Activated CD4-positive, alpha-beta T cell treated with anti-CD3 and anti-CD28 coated beads, Interleukin-2, Interleukin-4, amounts not matched to agents 100 ng/mL and 50 ng/mL, durations not matched to agents 16 hours and 8 hours (primary cell): ENCODE data around the gene TXLNA.

Source experiments
- DNase-seq: peaks from one replicate; pipeline ENCODE4 v3.0.0-alpha.2; 2020; ENCODE audit warnings: low spot score

Gene TXLNA

DNA sequence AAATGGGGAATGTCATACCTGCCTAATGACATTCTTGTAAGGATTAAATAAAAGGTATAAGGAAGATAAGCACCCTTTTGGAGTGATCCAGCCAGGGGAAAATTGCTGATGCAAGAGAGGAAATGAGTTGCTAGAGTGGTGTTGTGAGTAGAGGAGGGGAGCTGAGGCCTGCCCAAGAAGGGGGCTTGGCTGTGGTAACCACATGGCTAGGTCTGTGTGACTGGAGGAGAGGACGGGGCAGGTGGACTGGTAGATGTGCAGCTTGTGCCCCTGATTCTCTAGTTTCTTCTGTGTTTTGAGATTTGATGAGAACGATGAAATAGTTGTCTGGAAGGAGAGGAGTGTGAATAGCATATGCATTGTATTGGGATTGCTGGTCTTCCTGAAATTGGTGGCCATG, 6.6 kb downstream of the TXLNA start:
- no peak for DNase-seq

DNA sequence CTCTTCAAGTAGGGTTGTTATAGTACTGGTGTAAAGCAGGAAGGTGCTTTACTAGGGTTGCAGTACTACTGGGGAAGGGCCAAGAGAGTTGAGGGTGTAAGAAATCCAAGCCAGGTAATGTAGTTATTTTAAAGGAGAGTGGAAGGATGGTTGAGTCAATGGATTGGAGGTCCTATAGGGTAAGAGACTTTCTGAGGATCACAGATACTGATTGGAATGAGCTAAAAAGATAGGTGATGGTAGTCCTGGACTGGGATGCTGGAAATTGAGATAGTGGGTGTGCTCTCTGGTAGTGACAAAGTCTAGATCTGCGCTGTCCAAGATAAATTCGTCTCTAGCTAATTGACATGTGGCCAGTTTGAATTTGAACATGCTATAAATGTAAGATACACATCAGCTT, 7.0 kb downstream of the TXLNA start:
- no peak for DNase-seq

DNA sequence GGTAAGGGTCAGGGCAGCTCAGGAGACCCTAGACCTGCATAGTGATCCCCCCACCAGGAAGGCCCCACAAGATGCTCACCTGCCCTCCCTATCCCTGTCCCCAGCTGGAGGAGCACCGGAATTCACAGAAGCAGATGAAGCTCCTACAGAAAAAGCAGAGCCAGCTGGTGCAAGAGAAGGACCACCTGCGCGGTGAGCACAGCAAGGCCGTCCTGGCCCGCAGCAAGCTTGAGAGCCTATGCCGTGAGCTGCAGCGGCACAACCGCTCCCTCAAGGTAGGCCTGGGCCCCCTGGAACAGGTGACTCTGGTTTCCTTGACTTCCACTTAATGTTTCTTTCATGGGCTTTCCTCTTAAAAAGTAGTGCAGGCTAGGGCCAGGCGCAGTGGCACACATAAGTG, 8.4 kb downstream of the TXLNA start:
- DNase-seq = no peak

DNA sequence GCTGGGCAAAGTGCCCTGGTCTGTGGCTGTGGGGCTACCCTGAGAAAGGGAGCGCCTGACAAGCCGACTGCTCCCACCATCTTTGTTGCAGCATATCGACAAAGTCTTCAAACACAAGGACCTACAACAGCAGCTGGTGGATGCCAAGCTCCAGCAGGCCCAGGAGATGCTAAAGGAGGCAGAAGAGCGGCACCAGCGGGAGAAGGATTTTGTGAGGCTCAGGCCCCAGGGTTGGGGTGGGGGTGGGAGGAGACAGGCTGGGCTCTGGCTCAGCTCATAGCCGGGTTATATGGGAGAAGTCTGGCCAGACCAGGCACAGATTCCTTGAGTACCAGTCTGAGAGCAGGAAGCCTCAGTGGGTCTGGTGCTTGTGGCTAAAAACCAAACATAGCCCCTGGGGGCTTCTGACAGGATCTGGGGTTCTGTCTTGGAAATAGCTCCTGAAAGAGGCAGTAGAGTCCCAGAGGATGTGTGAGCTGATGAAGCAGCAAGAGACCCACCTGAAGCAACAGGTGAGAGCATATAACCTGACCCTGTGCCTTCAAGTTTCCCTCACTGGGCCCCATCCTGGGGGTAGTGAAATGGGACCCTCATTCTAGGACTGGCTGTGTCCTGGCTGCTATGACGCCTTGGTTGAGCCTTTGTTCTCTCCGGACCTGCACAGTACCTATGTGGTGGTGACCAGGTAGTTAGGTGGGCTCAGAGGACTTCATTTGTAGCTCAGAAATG, 12.9 kb downstream of the TXLNA start:
- no peak for DNase-seq

DNA sequence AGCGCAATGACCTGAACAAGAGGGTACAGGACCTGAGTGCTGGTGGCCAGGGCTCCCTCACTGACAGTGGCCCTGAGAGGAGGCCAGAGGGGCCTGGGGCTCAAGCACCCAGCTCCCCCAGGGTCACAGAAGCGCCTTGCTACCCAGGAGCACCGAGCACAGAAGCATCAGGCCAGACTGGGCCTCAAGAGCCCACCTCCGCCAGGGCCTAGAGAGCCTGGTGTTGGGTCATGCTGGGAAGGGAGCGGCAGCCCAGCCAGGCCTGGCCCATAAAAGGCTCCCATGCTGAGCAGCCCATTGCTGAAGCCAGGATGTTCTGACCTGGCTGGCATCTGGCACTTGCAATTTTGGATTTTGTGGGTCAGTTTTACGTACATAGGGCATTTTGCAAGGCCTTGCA, 15.5 kb downstream of the TXLNA start:
- DNase-seq = no peak

DNA sequence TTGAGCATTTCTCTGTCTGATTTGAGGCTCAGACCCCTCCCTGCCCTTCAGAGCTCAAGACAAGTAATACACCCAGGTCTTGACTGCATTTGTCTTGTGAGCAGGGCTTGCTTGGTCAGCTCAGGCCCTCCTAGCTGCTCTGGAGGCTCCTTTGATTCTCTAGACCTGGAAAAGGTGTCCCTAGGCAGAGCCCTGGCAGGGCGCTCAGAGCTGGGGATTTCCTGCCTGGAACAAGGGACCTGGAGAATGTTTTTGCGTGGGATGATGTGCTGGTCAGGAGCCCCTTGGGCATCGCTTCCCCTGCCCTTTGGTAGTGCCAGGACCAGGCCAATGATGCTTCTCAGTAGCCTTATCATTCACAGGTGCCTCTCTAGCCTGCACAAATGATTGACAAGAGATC, 16.1 kb downstream of the TXLNA start:
- DNase-seq = no peak

DNA sequence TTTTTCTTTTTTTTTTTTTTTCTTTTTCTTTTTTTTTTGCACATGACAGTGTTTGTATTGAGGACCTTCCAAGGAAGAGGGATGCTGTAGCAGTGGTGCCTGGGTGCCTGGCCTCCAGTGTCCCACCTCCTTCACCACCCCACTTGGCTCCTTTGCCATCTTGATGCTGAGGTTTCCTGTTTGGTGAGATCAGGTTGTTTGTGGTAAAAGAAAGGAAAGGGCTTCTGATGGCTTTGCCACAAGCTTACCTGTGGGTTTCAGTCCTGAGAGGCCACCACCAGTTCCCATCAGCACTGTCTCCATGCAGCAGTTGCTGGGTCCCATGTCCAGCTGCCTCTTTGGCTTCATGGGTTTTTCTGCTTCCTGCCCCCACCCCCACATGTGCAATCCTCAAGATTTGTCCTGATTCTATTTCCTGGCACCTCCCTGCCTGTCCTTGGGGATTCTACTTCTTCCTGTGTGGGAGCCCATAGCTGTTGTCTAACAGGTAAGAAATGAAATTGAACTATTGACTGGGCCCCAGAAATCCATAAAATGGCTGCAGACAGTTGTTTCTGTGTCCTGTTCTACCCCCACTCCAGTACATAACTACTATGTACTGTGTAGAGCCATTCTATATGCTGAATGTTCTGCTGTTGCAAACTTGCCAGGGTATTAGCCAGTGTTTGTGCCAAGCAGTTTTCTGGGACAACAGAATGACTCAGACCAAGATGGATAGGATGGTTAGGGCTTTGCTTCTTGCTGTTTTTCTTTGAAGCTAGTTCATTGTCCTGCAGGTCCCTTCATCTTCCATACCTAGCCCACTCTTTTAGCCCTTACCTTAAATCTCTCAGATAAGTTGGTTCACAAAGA, 16.7 kb downstream of the TXLNA start:
- DNase-seq = peak; percentile 46

DNA sequence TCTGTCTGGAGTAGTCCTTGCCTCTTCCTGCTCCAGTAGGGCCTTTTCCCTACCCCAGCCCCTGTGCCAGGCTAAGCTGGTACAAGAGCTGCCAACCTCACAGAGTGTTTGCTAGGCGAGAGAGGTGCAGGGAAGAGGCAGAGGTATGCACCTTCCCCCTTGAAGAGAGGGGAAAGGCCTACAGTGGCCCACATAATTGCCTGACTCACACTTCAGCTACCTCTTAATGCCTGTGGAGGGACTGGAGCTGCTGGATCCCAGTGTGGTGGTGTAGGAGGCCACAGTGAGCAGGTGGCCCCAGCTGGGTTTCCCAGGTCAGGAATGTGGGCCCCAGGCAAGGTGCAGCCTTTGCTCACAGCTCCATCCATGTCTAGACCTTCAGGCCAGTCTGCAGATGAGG, 17.6 kb downstream of the TXLNA start:
- DNase-seq = no peak

DNA sequence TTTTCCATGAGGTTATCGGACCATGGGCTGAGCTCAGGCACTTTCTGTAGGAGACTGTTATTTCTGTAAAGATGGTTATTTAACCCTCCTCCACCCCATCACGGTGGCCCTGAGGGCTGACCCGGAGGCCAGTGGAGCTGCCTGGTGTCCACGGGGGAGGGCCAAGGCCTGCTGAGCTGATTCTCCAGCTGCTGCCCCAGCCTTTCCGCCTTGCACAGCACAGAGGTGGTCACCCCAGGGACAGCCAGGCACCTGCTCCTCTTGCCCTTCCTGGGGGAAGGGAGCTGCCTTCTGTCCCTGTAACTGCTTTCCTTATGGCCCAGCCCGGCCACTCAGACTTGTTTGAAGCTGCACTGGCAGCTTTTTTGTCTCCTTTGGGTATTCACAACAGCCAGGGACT, 18.4 kb downstream of the TXLNA start:
- no peak for DNase-seq

DNA sequence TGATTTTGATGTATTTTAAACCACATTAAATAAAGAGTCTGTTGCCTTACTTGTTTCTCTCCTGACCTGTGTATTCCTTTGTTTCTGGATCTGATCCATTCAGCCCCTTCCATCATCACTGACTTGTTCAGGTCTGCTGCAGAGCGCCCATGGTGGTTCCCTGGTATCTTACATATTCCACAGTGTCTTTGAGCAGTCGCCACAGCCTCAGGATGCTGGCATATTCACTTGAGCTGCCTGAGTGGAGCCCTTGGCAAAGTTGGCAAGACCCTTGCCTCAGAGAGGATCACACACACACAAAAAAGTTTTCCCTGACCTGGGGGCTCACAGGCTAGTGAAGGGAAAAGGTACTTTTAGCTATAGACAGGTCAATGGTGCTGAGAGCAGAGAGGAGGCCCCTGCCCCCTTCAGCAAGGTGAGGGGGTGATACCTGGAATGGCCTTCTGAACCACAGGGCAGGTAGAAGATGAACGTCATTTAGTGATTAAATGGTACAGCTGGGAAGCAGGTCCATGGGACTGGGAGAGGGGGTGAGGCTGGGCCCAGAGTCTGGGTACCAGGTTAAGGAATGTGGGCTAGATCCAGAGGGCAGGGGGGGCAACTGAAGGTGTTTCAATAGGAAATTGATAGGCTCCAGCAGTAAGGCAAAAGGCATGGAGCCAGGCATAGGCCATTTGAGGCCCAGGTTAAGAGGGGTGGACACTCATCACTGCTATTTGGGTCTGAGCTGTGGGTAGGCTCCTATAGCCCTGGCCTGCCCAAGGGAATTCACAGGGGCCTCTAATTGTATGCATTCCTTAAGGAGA, 19.0 kb downstream of the TXLNA start:
- no peak for DNase-seq

DNA sequence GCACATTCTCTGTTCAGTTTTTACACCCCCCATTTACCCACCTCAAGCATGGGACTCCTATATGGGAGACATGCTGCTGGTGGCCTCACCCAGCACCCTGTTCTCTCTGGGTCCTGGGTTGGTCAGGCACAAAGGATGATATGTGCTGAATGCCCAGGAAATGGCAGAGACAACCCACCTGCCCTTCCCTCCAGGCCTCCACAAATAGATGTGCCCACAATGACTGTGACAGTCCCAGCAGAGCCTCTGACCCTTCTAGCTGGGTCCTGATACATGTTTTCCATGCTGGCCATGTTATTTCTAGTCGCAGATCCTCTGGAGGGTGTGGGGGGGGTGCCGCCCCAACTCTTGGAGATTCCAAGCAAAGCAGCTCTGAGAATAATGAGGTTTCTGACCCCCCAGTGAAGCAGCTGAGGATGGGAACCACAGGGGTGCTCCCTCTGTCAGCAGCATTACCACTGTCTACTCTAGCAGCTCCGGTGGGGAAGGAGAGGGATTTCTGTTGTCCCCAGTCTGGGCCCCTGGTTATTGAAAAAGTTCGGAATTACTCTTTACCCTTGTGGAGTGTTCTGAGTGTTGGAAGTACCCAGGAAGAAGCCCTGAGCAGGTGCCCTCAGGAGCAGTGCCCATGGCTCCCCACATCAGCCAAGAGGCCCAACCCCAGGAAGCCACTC, 19.7 kb downstream of the TXLNA start:
- DNase-seq = no peak

DNA sequence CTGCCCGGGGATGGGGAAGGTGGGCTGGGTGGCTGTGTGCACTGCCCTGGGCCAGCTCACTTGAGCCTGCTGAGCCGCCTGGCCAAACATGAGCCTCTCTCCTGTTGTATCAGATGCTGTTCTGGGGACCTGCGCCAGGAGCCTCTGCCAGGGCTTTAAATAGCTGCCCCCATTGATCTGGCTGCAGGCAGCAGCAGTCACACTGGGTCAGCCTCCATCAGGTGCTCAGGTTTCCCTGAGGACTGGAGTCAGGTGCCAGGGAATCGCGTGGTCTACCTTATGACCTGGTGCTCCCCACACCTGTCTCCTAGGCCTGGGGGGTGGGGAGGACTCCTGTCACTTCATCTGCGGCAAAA, 20.2 kb downstream of the TXLNA start:
- no peak for DNase-seq

DNA sequence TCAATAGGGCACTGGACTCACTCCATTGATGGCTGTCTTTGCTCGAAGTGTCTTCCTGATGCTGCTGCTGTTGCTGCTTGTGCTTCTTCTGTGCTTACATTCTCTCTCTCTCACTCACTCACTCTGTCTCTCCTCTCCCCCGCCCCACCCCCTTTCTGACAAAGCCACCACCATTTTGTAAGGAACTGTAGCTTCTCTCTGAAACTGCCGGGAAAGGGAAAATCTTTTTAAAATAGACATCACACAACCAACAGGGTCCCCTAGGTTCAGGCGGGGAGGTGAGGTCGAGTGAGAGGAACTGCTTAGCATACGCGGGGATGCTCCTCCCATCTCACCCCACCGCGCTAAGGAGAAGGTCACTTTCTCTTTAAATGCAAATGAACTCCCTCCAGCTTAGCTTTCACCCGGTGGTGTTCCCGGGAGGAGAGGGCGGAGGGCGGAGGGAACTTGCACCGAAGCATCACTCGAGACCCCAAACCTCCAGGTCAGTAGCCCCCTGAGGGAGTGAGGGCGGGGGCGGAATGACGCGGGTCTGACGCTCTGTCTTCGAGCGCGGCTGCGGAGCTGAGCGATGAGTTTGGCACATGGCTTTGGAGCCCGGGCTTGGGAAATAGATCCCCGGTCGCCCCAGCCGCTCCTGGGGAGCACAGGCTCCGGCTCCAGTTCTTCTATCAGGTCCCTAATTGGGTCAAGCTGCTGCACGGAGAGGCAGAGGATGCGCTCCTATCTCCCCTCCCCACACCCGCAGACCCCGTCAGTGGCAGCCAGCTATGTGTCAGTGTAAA, 20.9 kb downstream of the TXLNA start, which contains the start of gene CCDC28B:
Gene CCDC28B (plus strand): TSS at position 370 of the 785 bp plus-strand sequence. CDS start 1,341 bp downstream, outside the sequence.
- DNase-seq = peak; percentile 39

DNA sequence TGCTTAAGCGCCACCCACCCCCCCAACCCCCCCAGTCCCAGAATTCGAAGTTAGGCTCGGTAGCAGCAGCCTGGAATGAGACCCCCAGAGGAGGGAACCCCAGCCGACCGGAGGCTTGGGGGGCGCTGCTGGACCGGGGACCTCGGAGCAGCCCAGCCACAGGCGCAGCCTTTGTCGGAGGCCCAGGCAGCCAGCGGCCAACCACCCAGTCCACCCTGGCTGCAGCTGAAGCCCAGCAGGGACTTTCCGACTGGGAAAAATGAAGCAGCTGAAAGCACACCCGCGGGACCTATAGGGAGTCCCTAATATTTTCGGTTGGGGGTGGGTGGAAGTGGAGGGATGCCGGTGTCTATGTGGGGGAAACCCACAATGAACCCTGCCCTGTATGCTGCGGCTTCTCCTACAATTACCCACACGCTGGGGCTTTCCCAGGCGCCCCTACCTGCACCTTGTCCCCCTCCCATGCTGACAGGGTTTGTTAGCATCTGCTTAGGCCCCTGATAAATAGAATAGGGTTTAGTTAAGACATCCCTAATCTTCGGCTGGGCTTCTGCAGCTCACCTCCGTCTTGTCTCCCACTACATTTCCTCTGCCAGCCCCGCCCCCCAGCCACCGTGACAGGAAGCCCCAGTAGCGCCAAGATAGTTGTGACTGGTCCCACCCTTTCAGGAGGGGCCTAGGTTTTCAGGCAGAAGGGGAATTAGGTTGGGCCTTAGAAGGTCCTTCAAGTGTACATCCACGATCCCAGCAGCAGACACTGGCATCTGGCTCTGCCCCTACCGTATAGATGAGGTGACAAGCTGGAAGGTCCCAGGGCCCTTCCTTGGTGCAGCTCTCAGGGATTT, 21.8 kb downstream of the TXLNA start:
- DNase-seq = peak; percentile 74

DNA sequence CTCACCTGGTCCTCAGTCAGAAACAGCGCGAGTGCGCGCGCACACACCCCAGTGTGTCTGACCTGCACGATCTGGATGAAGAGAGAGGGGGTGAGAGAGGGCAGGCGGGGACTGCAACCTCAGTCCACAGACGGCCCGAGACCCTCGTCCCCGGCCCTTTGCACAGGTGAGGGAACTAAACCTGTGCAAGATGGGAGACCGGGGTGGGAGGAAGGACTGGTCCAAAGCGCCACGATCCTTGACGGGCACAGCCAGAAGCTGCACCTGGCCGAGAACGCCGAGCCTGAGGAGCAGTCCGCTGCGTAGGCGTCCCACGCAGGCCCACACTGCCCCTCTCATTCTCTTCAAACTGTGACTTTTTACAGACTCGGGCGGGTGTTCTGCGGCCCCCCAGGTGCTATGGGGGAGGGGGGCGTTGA, 25.5 kb downstream of the TXLNA start:
- DNase-seq = no peak

DNA sequence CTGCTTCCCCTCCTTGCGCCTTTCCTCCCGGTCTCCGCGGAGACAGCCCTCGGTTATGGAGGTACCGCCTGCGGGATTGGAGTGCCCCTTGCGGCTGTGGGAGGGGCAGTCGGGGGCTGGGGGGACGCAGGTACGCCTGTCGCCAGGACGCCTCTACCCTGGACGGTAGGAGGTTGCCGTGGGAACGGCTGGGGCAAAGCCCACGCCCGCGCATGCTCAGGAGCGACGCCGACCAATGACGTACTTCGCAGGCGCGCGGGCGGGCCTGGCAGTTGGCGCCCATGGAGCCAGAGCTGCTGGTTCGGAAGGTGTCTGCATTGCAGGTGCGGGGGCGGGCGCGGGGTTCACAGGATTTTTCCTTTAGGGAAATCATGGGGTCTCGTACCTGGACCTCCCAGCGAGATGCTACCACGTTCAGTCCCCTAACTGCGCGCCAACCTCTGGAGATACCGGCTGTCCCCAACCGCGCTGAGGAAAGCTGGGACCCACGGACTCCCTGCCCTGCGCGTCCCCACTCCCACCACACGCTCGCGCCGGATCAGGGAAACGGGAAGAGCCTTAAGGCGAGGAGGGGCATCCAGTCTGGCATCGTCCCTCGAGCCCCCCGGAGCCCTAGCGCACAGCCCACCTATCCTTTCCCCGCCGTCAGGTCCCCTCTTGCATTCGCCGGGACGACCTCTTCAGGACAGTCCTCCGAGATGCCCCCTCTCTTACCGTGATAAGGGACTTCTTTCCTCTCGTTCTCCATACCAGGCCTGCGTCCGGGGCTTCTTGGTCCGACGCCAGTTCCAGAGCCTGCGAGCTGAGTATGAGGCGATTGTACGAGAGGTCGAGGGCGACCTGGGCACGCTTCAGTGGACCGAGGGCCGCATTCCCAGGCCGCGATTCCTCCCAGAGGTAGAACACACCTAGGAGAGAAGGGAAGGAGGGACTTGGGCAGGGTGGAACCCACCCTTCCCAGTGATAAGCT, 26.2 kb downstream of the TXLNA start, which contains the start of gene IQCC:
Gene IQCC (plus strand): TSS at position 271 of the 970 bp plus-strand sequence. CDS start 11 bp downstream, at position 282.
- peak; percentile 88 for DNase-seq

DNA sequence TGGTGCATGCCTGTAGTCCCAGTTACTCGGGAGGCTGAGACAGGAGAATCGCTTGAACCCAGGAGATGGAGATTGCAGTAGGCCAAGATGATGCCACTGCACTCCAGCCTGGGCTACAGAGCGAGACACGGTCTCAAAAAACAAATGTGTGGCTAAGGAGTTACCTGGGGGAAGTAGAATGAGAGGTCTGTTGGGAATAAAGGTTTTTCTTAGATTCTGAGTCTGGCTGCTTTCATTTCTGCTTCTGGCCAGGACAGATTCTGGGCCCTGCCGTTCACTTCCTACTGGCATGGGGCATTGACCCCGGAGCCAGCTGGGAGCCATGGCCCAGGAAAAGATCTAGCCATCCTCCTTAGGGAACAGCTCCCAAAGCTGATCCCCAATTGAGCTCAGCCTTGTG, 29.0 kb downstream of the TXLNA start:
- DNase-seq = no peak

DNA sequence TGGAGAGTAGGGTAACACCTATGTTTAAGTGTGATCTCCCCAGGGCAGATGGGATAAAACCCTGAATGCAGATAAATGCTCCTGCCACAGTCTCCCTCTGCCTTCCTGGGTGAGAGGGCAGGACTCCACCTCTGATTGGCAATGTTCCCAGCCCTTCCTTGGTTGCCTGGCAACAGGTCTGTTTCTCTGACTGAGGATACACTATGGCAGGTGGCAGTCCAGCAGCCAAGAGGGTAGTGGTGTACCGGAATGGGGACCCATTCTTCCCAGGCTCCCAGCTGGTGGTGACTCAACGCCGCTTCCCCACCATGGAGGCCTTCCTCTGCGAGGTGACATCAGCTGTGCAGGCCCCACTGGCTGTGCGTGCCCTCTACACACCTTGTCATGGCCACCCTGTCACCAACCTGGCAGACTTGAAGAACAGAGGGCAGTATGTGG, 29.4 kb downstream of the TXLNA start, which contains the start of gene DCDC2B:
Gene DCDC2B (plus strand): TSS at position 199 of the 438 bp plus-strand sequence. CDS start 5 bp downstream, at position 204.
- DNase-seq = no peak
